K562 (cell line): ENCODE data around the gene C16orf90. TPM values are rescaled to one million over a fixed set of nuclear protein-coding genes. Genes with fewer than 3 reads are reported as not detected.

Source experiments
- ATAC-seq: fragments of 200-7000 bp; cut with Tn5 transposase; 3 replicates; pipeline ENCODE4 v1.9.1; 2020; ENCODE audit warnings: moderate library complexity
- BruUV-seq: library from RNA; stranded (reverse); fragments of 400-500 nt; replicated peaks from 2 replicates; lab custom pipeline; 2021; lab: Mats Ljungman, UMichigan
- CTCF ChIA-PET: fragments of 300-600 bp; formaldehyde crosslinking; extraction: SDS; loops from one replicate; lab custom pipeline; 2021; ENCODE audit warnings: low intra/inter-chr PET ratio; lab: Yijun Ruan, JAX
- POLR2A ChIA-PET: fragments of 300-600, 350-650 bp; sonication (Branson Sonifier 250); formaldehyde crosslinking; extraction: SDS; loops from one replicate; lab custom pipeline; 2021; ENCODE audit warnings: antibody characterized with exemption, inconsistent platforms; lab: Yijun Ruan, JAX
- DNase-seq, 4 experiments: peaks; one replicate each; pipeline versions ENCODE4 v3.0.0 to v3.0.0-alpha.2; 2011 to 2018; ENCODE audit warnings: low spot score in 3 of 4, mixed read lengths in 3 of 4; ENCODE audit errors: extremely low read depth in 1 of 4
- FAIRE-seq: peaks from 2 replicates; lab custom pipeline; 2011; peaks lifted over from hg19 to GRCh38; lab: Jason Lieb, UNC
- H2AFZ ChIP-seq: 2 replicates; pipeline ENCODE4 v1.6.0; 2011; ENCODE audit warnings: low read depth, low read length, control low read depth, inconsistent platforms
- H3K27ac ChIP-seq: fragments of 200-600 bp; 3 replicates; pipeline ENCODE4 v1.8.0; 2011; ENCODE audit warnings: low read depth, mild to moderate bottlenecking, control low read depth, inconsistent platforms, low read length, moderate library complexity, mixed read lengths; ENCODE audit errors: extremely low read depth
- H3K27me3 ChIP-seq, 2 experiments: fragments of 300-600 bp in 1 of 2; 2 replicates in 1 of 2; 3 replicates in 1 of 2; pipeline versions ENCODE4 v1.6.0 to v1.8.0; 2011; ENCODE audit warnings: inconsistent platforms in 2 of 2, low read length in 2 of 2, mild to moderate bottlenecking in 1 of 2, mixed read lengths in 1 of 2, moderate library complexity in 1 of 2; ENCODE audit not compliant: control insufficient read depth in 2 of 2, insufficient read depth in 2 of 2
- H3K36me3 ChIP-seq: fragments of 300-600 bp; 3 replicates; pipeline ENCODE4 v1.8.0; 2011; ENCODE audit warnings: mild to moderate bottlenecking, low read length, inconsistent platforms; ENCODE audit not compliant: control insufficient read depth, insufficient read depth
- H3K4me1 ChIP-seq, 2 experiments: fragments of 200-600 bp in 1 of 2; replicated peaks in 1 of 2; 2 replicates in 1 of 2; 3 replicates in 1 of 2; pipeline versions ENCODE4 v1.5.1 to v1.8.0; 2011; ENCODE audit warnings: inconsistent platforms in 2 of 2, low read length in 2 of 2, mild to moderate bottlenecking in 1 of 2, mixed read lengths in 1 of 2, moderate library complexity in 1 of 2; ENCODE audit not compliant: control insufficient read depth in 2 of 2, insufficient read depth in 2 of 2
- H3K4me2 ChIP-seq: 2 replicates; pipeline ENCODE4 v1.6.1; 2011; ENCODE audit warnings: low read length, control low read depth, inconsistent platforms, mixed read lengths; ENCODE audit not compliant: insufficient read depth
- H3K4me3 ChIP-seq: fragments of 200-600 bp; sonication (generic), shearing (Covaris generic); 2 replicates; pipeline ENCODE4 v1.5.1; 2016; ENCODE audit warnings: control low read depth, inconsistent platforms
- H3K79me2 ChIP-seq: fragments of 200-600 bp; 3 replicates; pipeline ENCODE4 v1.8.0; 2011; ENCODE audit warnings: low read length, inconsistent platforms; ENCODE audit not compliant: control insufficient read depth, insufficient read depth
- H3K9ac ChIP-seq, 2 experiments: 2 replicates each; pipeline versions ENCODE4 v1.6.0 to v1.6.1; 2011; ENCODE audit warnings: low read depth in 2 of 2, low read length in 2 of 2, control low read depth in 1 of 2, inconsistent platforms in 1 of 2, mild to moderate bottlenecking in 1 of 2, mixed read lengths in 1 of 2; ENCODE audit not compliant: insufficient read depth in 1 of 2
- H3K9me1 ChIP-seq: one replicate; pipeline ENCODE4 v1.6.0; 2011; ENCODE audit warnings: inconsistent platforms, mild to moderate bottlenecking, low read length, moderate library complexity; ENCODE audit not compliant: control insufficient read depth, insufficient read depth
- H3K9me3 ChIP-seq: replicated peaks from 2 replicates; pipeline ENCODE4 v1.5.1; 2011; ENCODE audit warnings: low read depth, low read length, inconsistent platforms; ENCODE audit not compliant: control insufficient read depth, insufficient read depth
- H4K20me1 ChIP-seq: replicated peaks from 2 replicates; pipeline ENCODE4 v1.6.1; 2011; ENCODE audit warnings: low read length, inconsistent platforms, mixed read lengths; ENCODE audit not compliant: control insufficient read depth, insufficient read depth
- DIDO1 ChIP-seq: fragments of 450-650 bp; IDR thresholded peaks from 2 replicates; pipeline ENCODE4 v1.6.1; 2016; ENCODE audit warnings: low read depth, missing biosample characterization, missing genetic modification characterization
- KAT8 ChIP-seq: fragments of 450-650 bp; IDR thresholded peaks from 2 replicates; pipeline ENCODE4 v1.6.1; 2016; ENCODE audit warnings: low read depth, mild to moderate bottlenecking
- LEF1 ChIP-seq: fragments of 450-650 bp; IDR thresholded peaks from 2 replicates; pipeline ENCODE4 v1.6.1; 2016; ENCODE audit warnings: mild to moderate bottlenecking
- RFX1 ChIP-seq: fragments of 450-650 bp; IDR thresholded peaks from 2 replicates; pipeline ENCODE4 v1.6.1; 2016; ENCODE audit warnings: mild to moderate bottlenecking, moderate library complexity
- SFPQ ChIP-seq: fragments of 200-400 bp; formaldehyde crosslinking; IDR thresholded peaks from 2 replicates; pipeline ENCODE4 v1.6.1; 2017; ENCODE audit warnings: mild to moderate bottlenecking, low read depth, low read length, moderate library complexity
- SMAD4 ChIP-seq: fragments of 250-450 bp; sonication (Bioruptor Pico); conservative IDR thresholded peaks from 2 replicates; pipeline ENCODE4 v1.8.0; 2021; ENCODE audit warnings: inconsistent platforms, mild to moderate bottlenecking, moderate library complexity
- THRA ChIP-seq: fragments of 450-650 bp; IDR thresholded peaks from 2 replicates; pipeline ENCODE4 v1.6.1; 2017; ENCODE audit warnings: mild to moderate bottlenecking, moderate library complexity
- XRCC4 ChIP-seq: IDR thresholded peaks from one replicate; pipeline ENCODE4 v1.6.1; 2011; ENCODE audit not compliant: insufficient read depth, insufficient read length; ENCODE audit errors: extremely low read depth
- ZBTB9 ChIP-seq: fragments of 450-650 bp; formaldehyde crosslinking; IDR thresholded peaks from 2 replicates; pipeline ENCODE4 v1.4.0; 2020; ENCODE audit warnings: mild to moderate bottlenecking, moderate library complexity
- WGBS: fragments of 100-300 bp; shearing (Covaris generic); methylation state at CpG from one replicate; pipeline ENCODE4 v1.1.6; 2016; ENCODE audit warnings: low coverage, mixed read lengths; ENCODE audit not compliant: insufficient coverage; ENCODE audit errors: missing lambda C conversion rate; 5-methylcytosine and 5-hydroxymethylcytosine counted together
- in situ Hi-C: fragments of 300-500 bp; cut with MboI; formaldehyde crosslinking; loops from 4 replicates; pipeline ENCODE4 v1.15.0; 2018; ENCODE audit warnings: inconsistent platforms, mixed read lengths
- intact Hi-C: fragments of 100-400 bp; cut with micrococcal nuclease; formaldehyde crosslinking; loops from 2 replicates; pipeline ENCODE4 v1.14.2; 2022
- polyA plus RNA-seq, 8 experiments: library from polyadenylated mRNA; depleted of rRNA in 4 of 8; stranded (reverse) in 5 of 8; unstranded in 3 of 8; fragments of >200 nt; fragmentation: Nextera tagmentation in 2 of 8; fragmentation: Illumina TruSeq in 1 of 8; extraction: Ambion mirVana in 2 of 8; extraction: Trizol in 1 of 8; gene quantifications; 2 replicates each; pipeline versions ENCODE4 v1.2.1 to v1.2.3, GENCODE V29; 2011 to 2014; ENCODE audit warnings: inconsistent platforms in 1 of 8, missing spikeins in 1 of 8
- total RNA-seq, 7 experiments: library from RNA; depleted of rRNA in 6 of 7; stranded (reverse); fragments of >200 nt in 6 of 7; fragmentation: Illumina TruSeq in 2 of 7; extraction: Trizol in 2 of 7; gene quantifications; 2 replicates each; pipeline versions ENCODE4 v1.2.1 to v1.2.3, GENCODE V29; 2011 to 2021; ENCODE audit warnings: low replicate concordance in 1 of 7

C16orf90 gene
- total and polyA plus RNA-seq, 9 of the 15 experiments (the other 6 are each of a cell fraction or from before 2014, with no cell fraction given) = not detected

DNA sequence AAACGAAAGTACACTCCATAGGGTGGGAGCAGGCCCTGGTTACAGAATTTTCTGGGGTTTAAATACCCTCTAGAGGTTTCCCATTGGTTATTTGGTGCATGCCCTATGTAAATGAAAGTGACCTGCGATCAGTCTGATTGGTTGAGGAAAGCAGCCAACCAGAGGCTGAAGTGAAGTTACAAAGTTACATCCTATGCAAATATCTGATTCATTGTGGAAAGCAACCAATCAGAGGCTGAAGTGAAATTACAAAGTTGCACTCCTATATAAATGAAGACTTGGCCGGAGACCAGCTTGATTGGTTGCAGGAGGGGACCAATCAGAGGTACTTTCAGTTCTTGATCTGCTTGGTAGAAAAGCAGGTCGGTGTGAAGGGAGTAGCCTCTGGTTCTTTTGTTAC lies 27.4 kb downstream of the C16orf90 start:
- ChIA-PET POLR2A (no interaction called here), CTCF (no interaction called here)
- TF ChIP-seq LEF1 = no peak
- no peak for TF ChIP-seq XRCC4
- TF ChIP-seq ZBTB9 (CRISPR knock-in tag) = no peak
- TF ChIP-seq SMAD4 = no peak
- Histone ChIP-seq H3K4me1 (peaks cover 0 to 5% of the 10 kb centered on the region in 2 experiments; a peak in 2 of 5 replicates), H3K79me2 (peaks cover 43% of the 10 kb centered on the region), H3K9ac (no peak overlapping the region), H3K27ac (no peak overlapping the region), H3K27me3 (no peaks in the 10 kb centered on the region), H3K36me3 (peaks cover 8% of the 10 kb centered on the region; the same call in 1 of the 3 replicates), H3K4me2 (no peak overlapping the region), H3K9me3 (no peaks in the 10 kb centered on the region), H3K4me3 (no peak overlapping the region), H3K9me1 (peaks cover 2% of the 10 kb centered on the region), H4K20me1 (peaks cover 12% of the 10 kb centered on the region; the same call in 1 of the 2 replicates), H2AFZ (no peak overlapping the region)
- DNase-seq (no peak), ATAC-seq (peak; percentile 71), FAIRE-seq (peak; percentile 71)
- intact Hi-C loops (no loop called here), in situ Hi-C loops (no loop called here)
- BruUV-seq = no TSS peak
- WGBS = 70% methylated on average over 4 of the region's 4 CpGs

- POLR2A ChIA-PET = interaction anchor here (0.7 to 1.3 kb wide), 2 partner anchors 10 to 224 kb away, joined by 3 to 4 read pairs; no protein-coding TSS in a partner anchor
- H3K4me3 ChIP-seq = no peak overlapping the region
- BruUV-seq = no TSS peak
- in situ Hi-C loops = no loop called here
- ATAC-seq (no peak), DNase-seq (no peak), FAIRE-seq (no peak)
- intact Hi-C loops = no loop called here
- no peak overlapping the region for H3K27ac ChIP-seq
- H3K9me1 ChIP-seq = peaks cover 2% of the 10 kb centered on the region
- CTCF ChIA-PET = no interaction called here
- H3K9me3 ChIP-seq = no peaks in the 10 kb centered on the region
- WGBS = 88% methylated on average over 7 of the region's 8 CpGs
- TF ChIP-seq DIDO1 (no peak), THRA (no peak), SFPQ (no peak), RFX1 (no peak), KAT8 (no peak)
- H3K4me2 ChIP-seq = no peak overlapping the region
- peaks cover 8% of the 10 kb centered on the region; the same call in 1 of the 3 replicates for H3K36me3 ChIP-seq
- H3K79me2 ChIP-seq = peaks cover 50% of the 10 kb centered on the region
- H4K20me1 ChIP-seq = peaks cover 12% of the 10 kb centered on the region; the same call in 1 of the 2 replicates
- no peaks in the 10 kb centered on the region for H3K27me3 ChIP-seq
- no peak overlapping the region for H2AFZ ChIP-seq
- H3K9ac ChIP-seq = peak overlapping the region in 1 of 2 experiments; percentile 4; a peak in 2 of 4 replicates
- H3K4me1 ChIP-seq = peaks cover 0 to 5% of the 10 kb centered on the region in 2 experiments; a peak in 2 of 5 replicates
Observed at GRCh38 chr16:3467182-3467581, 28.1 kb downstream of the C16orf90 start.
